ELR (cell line): ENCODE measurements around the gene PSAP.

ENCODE experiments used
- DNase-seq: peaks from one replicate; pipeline ENCODE4 v3.0.0-alpha.2; 2015; ENCODE audit warnings: low read depth

Gene PSAP

GRCh38 chr10:71844695-71845094 lies 6.4 kb downstream of the PSAP start:
- no peak for DNase-seq

GRCh38 chr10:71844084-71844483 lies 7.0 kb downstream of the PSAP start:
- no peak for DNase-seq

- DNase-seq = no peak
Observed at GRCh38 chr10:71842856-71843686, 8.0 kb downstream of the PSAP start.

- DNase-seq = no peak
Observed at GRCh38 chr10:71842422-71842821, 8.6 kb downstream of the PSAP start.

GRCh38 chr10:71840958-71841335 lies 10.1 kb downstream of the PSAP start:
- no peak for DNase-seq

GRCh38 chr10:71840177-71840957 lies 10.7 kb downstream of the PSAP start:
- peak; percentile 95 for DNase-seq

- DNase-seq = peak; percentile 71
Observed at GRCh38 chr10:71838264-71839211, 12.5 kb downstream of the PSAP start.

- DNase-seq = peak; percentile 19
Observed at GRCh38 chr10:71837098-71837827, 13.8 kb downstream of the PSAP start.

GRCh38 chr10:71836596-71836974 lies 14.5 kb downstream of the PSAP start:
- DNase-seq = no peak

- DNase-seq = peak; percentile 59
Observed at GRCh38 chr10:71835671-71836595, 15.1 kb downstream of the PSAP start.

GRCh38 chr10:71834343-71834674 lies 16.7 kb downstream of the PSAP start:
- no peak for DNase-seq

- DNase-seq = no peak
Observed at GRCh38 chr10:71833451-71834342, 17.4 kb downstream of the PSAP start.

GRCh38 chr10:71832967-71833366 lies 18.1 kb downstream of the PSAP start:
- no peak for DNase-seq

GRCh38 chr10:71831646-71832552 lies 19.2 kb downstream of the PSAP start:
- DNase-seq = peak; percentile 88

- DNase-seq = no peak
Observed at GRCh38 chr10:71830726-71831125, 20.3 kb downstream of the PSAP start.

GRCh38 chr10:71829896-71830295 lies 21.2 kb downstream of the PSAP start:
- DNase-seq = no peak

GRCh38 chr10:71829171-71829570 lies 21.9 kb downstream of the PSAP start:
- no peak for DNase-seq

- no peak for DNase-seq
Observed at GRCh38 chr10:71828702-71829101, 22.3 kb downstream of the PSAP start.
